ENCODE results near the gene SUPT6H.

DNA sequence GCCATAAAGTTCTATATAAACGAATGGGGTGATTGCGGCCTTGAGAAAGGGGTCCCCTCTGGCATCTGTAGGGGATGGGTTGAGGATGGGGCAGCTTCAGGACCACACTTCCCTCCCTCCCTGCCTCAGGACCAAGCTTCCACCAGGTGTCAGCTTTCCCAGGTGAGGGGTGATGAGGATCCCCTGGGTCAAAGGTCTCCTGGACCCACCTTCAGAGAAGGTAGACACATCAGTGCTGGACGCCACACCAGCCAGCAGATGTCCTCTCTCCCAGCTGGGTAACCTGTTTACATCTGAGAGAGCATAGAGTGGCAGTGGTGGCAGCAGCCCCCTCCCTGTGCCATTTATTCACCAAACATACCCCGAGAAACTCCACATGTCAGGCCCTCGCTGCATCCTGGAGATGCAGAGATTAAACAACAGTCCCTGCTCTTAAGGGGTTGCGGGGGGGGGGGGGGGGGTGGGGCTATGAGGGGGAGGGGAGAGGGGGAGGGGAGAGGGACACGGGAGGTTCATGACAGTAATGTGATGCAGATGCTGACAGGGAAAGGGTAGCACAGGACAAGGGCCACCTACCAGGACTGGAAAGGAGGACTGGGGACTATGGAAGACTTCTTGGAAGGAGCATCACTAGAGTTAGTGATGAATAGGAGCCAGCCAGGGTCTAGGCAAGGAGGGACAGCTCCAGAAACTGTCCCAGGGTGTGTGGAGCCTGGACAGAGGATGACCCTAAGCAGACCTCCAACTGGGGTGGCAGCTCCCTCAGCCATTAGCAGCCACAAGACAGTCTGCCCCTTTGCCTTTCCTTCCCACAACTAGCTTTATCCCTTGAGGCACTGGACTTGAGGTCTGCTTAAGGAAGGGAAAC, 44.7 kb downstream of the SUPT6H start:
- TF ChIP-seq, protein P1, sequence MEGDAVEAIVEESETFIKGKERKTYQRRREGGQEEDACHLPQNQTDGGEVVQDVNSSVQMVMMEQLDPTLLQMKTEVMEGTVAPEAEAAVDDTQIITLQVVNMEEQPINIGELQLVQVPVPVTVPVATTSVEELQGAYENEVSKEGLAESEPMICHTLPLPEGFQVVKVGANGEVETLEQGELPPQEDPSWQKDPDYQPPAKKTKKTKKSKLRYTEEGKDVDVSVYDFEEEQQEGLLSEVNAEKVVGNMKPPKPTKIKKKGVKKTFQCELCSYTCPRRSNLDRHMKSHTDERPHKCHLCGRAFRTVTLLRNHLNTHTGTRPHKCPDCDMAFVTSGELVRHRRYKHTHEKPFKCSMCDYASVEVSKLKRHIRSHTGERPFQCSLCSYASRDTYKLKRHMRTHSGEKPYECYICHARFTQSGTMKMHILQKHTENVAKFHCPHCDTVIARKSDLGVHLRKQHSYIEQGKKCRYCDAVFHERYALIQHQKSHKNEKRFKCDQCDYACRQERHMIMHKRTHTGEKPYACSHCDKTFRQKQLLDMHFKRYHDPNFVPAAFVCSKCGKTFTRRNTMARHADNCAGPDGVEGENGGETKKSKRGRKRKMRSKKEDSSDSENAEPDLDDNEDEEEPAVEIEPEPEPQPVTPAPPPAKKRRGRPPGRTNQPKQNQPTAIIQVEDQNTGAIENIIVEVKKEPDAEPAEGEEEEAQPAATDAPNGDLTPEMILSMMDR (IDR thresholded peaks at IDR 0.05) = no peak
- no peak for TF ChIP-seq EP300 (IDR thresholded peaks at IDR 0.05)
- TF ChIP-seq POLR2A (IDR thresholded peaks at IDR 0.05) = no peak
